Measurements from ENCODE around the gene P2RY14. TPM values are rescaled to one million over a fixed set of nuclear protein-coding genes. Genes with fewer than 3 reads are reported as not detected.
"Not testable (repeated sequence)": the region's sequence is repeated elsewhere in the genome, so short reads cannot be mapped to it uniquely, and the experiment has no call there.

P2RY14 gene
- total RNA-seq, 2 donors from 2014 or later = 2.0 to 2.1 TPM

DNA sequence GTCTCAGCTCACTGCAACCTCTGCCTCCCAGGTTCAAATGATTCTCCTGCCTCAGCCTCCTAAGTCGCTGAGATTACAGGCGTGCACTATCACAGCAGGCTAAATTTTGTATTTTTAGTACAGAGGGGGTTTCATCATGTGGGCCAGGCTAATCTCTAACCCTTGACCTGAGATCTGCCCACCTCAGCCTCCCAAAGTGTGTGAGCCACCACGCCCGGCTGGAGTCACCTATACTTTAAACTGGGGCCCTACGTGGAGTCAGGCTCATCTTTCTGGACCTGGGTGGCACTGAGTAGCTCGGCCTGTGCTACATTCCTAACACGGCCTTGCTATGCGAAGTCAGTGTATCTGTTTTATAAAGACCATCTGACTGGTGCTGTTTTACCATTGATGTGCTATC, 81.1 kb downstream of the P2RY14 start:
- Mint-ChIP-seq H3K27me3 (no peaks in the 10 kb centered on the region), H3K9me3 (no peaks in the 10 kb centered on the region), H3K4me3 (no peak overlapping the region), H3K4me1 (ENCODE audit: low read depth in 2 of 2) (peaks cover 29 to 47% of the 10 kb centered on the region in 2 donors), H3K36me3 (peaks cover 32% of the 10 kb centered on the region), H3K27ac (no peak overlapping the region)
- no peak for ATAC-seq
- no peak for DNase-seq (ENCODE audit: low spot score)

DNA sequence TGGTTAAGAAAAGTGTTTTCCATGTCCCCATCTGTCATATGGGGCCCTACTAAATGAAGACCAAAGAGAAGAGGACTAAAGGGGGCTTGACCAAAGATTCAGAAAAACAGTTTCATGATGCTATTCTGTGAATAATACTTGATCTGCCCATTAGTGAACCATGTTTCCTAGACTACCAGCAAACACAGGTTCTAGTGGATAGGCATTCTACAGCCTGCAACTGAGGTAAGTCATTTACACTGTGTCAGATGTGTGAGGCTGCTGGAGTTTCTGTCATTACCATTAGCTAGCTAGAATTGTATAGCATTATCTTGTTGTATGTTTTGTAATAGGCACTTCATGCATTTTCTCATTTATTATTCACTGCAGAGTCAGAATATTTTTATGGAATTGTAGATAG, 81.9 kb downstream of the P2RY14 start:
- no peak overlapping the region for H3K4me3 Mint-ChIP-seq

DNA sequence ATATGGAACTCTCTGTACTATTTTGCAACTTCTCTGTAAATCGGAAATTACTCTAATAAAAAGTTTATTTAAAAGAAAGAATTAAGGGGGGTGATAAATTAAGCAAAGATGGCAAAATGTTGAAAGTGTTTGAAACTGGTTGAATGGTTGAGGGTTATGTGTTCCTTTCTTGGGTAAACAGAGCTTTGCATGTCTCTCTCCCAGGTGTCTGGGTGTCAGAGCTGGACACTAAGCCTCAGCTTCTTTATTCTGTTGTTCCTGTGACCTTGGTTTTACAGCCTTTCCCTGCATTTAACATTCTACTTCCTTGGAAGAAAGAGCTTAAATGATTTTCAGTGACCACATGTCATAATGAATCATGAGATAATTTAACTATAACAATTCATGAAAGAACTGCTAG, 82.5 kb downstream of the P2RY14 start:
- H3K27me3 Mint-ChIP-seq = no peaks in the 10 kb centered on the region
- no peak overlapping the region for H3K4me3 Mint-ChIP-seq
- DNase-seq (ENCODE audit: low spot score) (no peak), ATAC-seq (no peak)
- no peaks in the 10 kb centered on the region for H3K9me3 Mint-ChIP-seq
- peaks cover 23% of the 10 kb centered on the region for H3K36me3 Mint-ChIP-seq
- peak overlapping the region in 1 of 2 donors; percentile 50 for H3K27ac Mint-ChIP-seq
- H3K4me1 Mint-ChIP-seq (ENCODE audit: low read depth in 2 of 2) = peaks cover 21 to 45% of the 10 kb centered on the region in 2 donors

More for the DNA sequence above, 81.9 kb downstream of the P2RY14 start:
- peak overlapping the region in 1 of 2 donors; percentile 50 for H3K27ac Mint-ChIP-seq
- peak; percentile 39 to 40 for ATAC-seq
- no peaks in the 10 kb centered on the region for H3K9me3 Mint-ChIP-seq
- peaks cover 29% of the 10 kb centered on the region for H3K36me3 Mint-ChIP-seq
- no peak for DNase-seq (ENCODE audit: low spot score)
- H3K4me1 Mint-ChIP-seq (ENCODE audit: low read depth in 2 of 2) = peaks cover 27 to 45% of the 10 kb centered on the region in 2 donors
- H3K27me3 Mint-ChIP-seq = no peaks in the 10 kb centered on the region

DNA sequence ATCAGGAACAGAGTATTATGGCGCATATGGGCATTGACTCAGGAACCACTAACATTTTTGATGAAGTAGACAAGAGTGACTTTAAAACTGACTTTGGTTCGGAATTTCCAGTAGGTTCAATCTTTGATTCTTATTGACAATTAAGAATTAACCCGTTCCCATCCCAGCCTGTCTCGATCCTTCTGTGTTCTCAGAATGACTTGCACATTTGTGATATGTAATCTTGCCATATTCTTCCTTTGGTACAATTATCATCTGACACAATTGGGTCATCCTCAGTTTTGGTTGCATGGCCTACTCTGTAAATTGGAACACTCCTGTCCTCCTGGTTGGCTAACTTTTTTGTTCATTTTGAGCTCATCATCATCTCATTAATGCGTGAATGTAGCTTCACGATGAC, 85.8 kb downstream of the P2RY14 start:
- Mint-ChIP-seq H3K36me3 (peaks cover 6% of the 10 kb centered on the region), H3K4me3 (peak overlapping the region; percentile 24), H3K27ac (peak overlapping the region in 1 of 2 donors; percentile 17), H3K4me1 (ENCODE audit: low read depth in 2 of 2) (peaks cover 2 to 33% of the 10 kb centered on the region in 2 donors), H3K9me3 (no peaks in the 10 kb centered on the region), H3K27me3 (no peaks in the 10 kb centered on the region)
- ATAC-seq = no peak
- DNase-seq (ENCODE audit: low spot score) = no peak

DNA sequence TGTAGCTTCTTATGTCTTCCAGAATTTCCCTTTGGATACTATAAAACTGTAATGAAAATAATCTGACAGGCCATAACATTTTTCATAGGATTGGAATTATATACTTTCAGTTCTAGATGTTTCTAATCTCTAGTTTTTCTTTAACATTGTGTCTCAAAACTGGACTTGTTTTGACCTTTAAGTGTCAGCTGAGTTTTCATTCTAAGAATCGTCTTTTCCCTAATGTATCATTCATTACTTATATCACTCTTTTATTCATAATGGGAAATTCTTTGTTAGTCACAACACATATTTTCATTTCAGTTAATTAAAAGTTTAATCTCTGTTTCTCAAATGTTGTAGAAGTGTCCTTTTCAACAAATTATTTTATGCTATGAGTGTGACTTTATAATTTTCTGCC, 87.2 kb downstream of the P2RY14 start:
- no peaks in the 10 kb centered on the region for H3K27me3 Mint-ChIP-seq
- peak overlapping the region; percentile 63 to 89 for H3K27ac Mint-ChIP-seq
- H3K9me3 Mint-ChIP-seq = no peaks in the 10 kb centered on the region
- peaks cover 0 to 43% of the 10 kb centered on the region in 2 donors for H3K4me1 Mint-ChIP-seq (ENCODE audit: low read depth in 2 of 2)
- DNase-seq (ENCODE audit: low spot score) (no peak), ATAC-seq (no peak)
- H3K36me3 Mint-ChIP-seq = peaks cover 6% of the 10 kb centered on the region
- peak overlapping the region; percentile 70 for H3K4me3 Mint-ChIP-seq

DNA sequence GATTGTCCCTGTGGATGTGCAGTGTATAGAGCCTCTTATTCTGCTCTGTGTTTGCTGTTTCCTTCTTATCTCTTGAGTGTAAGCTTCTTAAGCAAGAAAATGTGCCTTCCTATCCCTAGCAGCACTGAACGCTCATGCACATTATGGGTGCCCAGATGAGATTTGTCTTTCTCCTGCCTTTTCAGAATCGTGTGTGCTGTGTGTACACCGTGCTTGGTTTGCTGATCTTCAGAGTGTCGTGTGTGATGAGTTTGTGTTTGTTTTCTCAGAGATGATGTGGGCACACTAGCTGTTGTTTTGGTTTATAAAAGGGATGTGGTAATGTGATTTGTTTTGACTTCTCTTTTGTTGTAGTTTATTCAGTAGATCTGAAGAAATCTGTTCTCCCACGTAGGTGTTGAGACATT, 95.1 kb downstream of the P2RY14 start:
- H3K4me3 Mint-ChIP-seq = peak overlapping the region; percentile 68

DNA sequence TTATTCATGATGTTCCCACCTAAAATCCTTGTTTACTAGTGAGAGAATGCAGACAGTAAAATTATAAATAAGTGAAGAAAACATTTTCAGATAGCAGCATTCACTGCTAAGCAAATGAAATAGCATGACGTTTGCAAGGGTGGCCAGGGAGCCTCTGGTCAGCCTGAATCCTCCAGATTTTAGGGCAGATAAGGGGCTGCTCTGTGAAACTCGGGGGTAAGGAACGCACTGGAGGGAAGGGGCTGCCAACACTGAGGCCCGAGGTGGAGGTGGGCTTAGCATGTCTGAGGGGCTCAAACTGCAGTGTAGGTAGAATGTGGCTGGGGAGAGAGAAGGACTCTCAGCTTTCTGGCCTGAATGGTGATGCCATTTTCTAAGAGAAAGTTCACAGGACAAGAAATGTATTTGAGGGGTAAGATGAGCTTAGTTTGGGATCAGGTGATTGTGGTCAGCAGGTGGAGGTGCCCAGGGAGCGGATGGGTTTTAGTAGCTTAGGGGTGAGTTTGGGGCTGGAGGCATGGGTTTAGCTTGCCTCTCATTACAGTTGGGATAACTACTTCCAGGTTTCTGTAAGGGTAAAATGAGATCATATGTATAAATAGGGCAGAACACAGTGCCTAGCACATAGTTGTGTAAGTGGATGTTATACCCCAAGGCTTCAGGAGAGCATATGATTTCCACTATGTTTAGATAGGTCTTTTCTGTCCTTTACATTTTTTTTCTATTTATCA, 95.8 kb downstream of the P2RY14 start:
- Mint-ChIP-seq H3K4me3 (no peak overlapping the region), H3K27ac (peak overlapping the region in 1 of 2 donors; percentile 34), H3K4me1 (ENCODE audit: low read depth in 2 of 2) (peaks cover 5 to 23% of the 10 kb centered on the region in 2 donors), H3K36me3 (no peaks in the 10 kb centered on the region), H3K27me3 (no peaks in the 10 kb centered on the region), H3K9me3 (no peaks in the 10 kb centered on the region)
- no peak for DNase-seq (ENCODE audit: low spot score)
- ATAC-seq = no peak

More for the DNA sequence above, 95.1 kb downstream of the P2RY14 start:
- Mint-ChIP-seq H3K27ac (peak overlapping the region; percentile 30 to 34), H3K4me1 (ENCODE audit: low read depth in 2 of 2) (peaks cover 5 to 23% of the 10 kb centered on the region in 2 donors), H3K36me3 (no peaks in the 10 kb centered on the region), H3K9me3 (no peaks in the 10 kb centered on the region), H3K27me3 (no peaks in the 10 kb centered on the region)
- DNase-seq (ENCODE audit: low spot score) (no peak), ATAC-seq (peak in 1 of 2 donors; percentile 36)

DNA sequence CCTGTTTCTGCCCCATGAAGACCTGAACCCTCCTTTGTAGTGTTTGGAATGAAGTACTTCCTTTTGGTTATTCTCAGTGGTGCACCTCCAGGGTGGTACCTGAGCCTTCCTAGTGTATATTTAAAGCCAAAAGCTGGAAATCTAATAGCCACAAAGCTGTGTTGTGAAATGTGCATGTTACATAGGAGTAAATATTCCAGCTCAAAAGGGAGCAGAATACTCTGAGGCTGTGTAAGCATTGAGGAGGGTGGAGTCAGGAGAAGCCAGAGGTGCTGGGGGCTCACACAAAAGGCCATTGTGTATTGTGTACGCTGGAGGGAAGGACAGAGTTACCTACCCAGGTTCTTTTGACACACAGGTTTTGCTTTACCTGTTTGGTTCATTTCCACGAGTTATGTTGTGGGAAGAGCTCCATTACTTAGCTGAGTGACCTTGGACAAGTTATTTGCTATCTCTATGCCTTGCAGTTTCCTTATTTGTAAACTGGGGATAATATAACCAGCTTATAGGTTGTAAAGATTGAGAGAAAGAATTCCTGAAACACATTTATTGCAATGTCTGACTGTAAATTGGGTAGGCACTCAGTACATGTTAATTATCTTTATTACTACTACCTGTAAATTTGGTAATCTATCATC, 100.0 kb downstream of the P2RY14 start:
- Mint-ChIP-seq H3K27ac (no peak overlapping the region), H3K4me1 (ENCODE audit: low read depth in 2 of 2) (peaks cover 3 to 10% of the 10 kb centered on the region in 2 donors), H3K9me3 (no peaks in the 10 kb centered on the region), H3K36me3 (no peaks in the 10 kb centered on the region), H3K27me3 (no peaks in the 10 kb centered on the region), H3K4me3 (no peak overlapping the region)
- ATAC-seq (no peak), DNase-seq (ENCODE audit: low spot score) (no peak)

DNA sequence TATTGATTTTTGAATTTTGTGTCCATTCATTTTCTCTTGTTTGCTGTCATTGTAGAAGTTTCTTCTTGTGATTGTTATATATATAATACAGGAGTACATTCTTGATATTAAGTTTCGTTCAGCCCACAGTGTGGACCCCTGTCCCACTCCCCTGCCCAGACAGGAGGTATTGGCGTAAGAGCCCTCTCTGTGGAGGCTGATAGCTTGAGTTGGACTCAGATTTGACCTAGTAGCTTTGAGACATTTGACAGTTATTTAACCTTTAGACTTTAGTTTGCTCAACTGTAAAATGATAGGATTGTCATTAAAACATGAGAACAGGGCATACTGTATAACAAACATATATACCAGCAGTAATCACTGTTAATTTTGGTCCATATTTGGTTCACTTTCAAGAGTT, 102.4 kb downstream of the P2RY14 start:
- ATAC-seq (no peak), DNase-seq (ENCODE audit: low spot score) (no peak)
- H3K27ac Mint-ChIP-seq = no peak overlapping the region
- H3K36me3 Mint-ChIP-seq = no peaks in the 10 kb centered on the region
- no peak overlapping the region for H3K4me3 Mint-ChIP-seq
- no peaks in the 10 kb centered on the region for H3K9me3 Mint-ChIP-seq
- H3K27me3 Mint-ChIP-seq = no peaks in the 10 kb centered on the region
- H3K4me1 Mint-ChIP-seq (ENCODE audit: low read depth in 2 of 2) = peaks cover 11 to 17% of the 10 kb centered on the region in 2 donors

DNA sequence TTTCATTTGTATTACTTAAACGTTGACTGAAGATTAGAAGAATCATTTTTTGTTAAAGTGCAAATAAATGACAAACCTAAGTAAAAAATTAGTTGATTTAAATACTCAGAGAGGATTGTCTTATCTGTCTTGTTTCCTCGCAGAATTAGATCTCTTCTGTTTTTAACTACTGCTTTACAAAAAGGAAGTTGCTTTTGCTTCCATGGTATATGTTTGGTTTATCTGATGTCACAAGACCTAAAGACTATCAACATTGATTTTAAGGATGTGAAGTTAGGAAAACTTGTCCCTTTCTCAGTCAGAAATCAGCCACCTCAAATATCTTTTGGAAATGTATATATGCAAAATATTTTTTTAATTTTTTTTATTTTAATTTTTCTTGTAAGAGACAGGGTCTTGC, 104.0 kb downstream of the P2RY14 start:
- no peak for DNase-seq (ENCODE audit: low spot score)
- H3K27ac Mint-ChIP-seq = no peak overlapping the region
- H3K4me3 Mint-ChIP-seq = no peak overlapping the region
- ATAC-seq = no peak
- no peaks in the 10 kb centered on the region for H3K27me3 Mint-ChIP-seq
- no peaks in the 10 kb centered on the region for H3K36me3 Mint-ChIP-seq
- H3K4me1 Mint-ChIP-seq (ENCODE audit: low read depth in 2 of 2) = peaks cover 23 to 30% of the 10 kb centered on the region in 2 donors
- no peaks in the 10 kb centered on the region for H3K9me3 Mint-ChIP-seq

DNA sequence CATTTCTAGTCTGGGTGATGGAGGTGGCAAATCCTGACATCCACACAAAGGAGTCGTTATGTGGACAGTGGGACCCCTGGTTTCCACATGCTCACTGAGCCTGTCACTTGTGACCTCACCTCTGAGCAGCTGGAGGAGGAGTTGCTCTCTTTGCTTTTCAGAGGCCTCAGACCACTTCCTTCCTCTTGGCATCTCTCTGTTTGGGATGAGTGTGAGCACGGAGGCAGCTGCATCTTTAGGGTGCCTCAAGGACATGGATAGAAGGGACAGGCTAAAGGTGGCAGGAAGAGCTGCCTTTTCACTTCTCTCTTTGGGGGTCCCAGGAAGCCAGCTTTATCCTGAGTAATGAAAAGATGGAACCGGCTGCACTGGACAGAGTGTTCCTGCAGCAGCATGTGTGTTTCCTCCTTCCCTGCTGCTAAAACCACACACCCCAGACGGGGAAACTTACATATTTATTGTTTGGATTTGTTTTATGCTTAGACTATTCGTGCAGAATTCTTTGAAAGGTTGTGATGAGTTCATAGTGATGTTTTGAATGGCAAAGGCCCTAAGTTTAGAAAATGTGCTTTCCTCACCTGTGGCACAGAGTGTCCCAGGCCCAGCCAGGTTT, 107.1 kb downstream of the P2RY14 start:
- H3K27ac Mint-ChIP-seq = peak overlapping the region; percentile 88 to 91
- ATAC-seq (peak; percentile 78 to 92), DNase-seq (ENCODE audit: low spot score) (no peak)
- H3K4me1 Mint-ChIP-seq (ENCODE audit: low read depth in 2 of 2) = peaks cover 26 to 37% of the 10 kb centered on the region in 2 donors
- H3K9me3 Mint-ChIP-seq = no peaks in the 10 kb centered on the region
- H3K36me3 Mint-ChIP-seq = no peaks in the 10 kb centered on the region
- H3K27me3 Mint-ChIP-seq = no peaks in the 10 kb centered on the region
- peak overlapping the region; percentile 73 for H3K4me3 Mint-ChIP-seq

DNA sequence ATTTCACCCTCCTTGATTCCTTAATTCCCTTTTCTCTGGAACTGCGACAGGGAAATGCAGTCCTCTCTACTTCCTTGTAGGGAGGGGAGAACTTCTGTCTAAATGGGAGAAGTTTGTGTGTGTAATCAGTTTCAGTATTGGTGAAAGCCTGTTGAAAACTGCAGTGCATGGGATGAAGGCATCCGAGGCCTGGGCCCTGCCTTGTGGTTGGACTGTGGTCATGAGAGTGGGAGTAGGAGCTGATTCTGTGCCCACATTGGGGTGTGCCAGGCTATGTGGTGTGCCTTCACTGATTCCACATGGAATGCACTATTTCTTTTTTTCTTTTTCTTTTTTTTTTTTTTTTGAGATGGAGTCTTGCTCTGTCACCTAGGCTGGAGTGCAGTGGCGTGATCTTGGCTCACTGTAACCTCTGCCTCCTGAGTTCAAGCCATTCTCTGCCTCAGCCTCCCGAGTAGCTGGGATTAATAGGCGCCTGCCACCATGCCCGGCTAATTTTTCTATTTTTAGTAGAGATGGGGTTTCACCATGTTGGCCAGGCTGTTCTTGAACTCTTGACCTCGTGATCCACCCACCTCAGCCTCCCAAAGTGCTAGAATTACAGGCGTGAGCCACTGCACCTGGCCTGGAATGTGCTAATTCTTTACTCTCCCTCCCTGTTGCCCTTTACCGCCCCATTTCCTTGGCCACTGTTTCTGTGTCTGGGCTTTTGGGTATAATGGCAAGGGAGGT, 108.2 kb downstream of the P2RY14 start:
- ATAC-seq = peak; percentile 53 to 61
- DNase-seq (ENCODE audit: low spot score); H3K27me3 Mint-ChIP-seq; H3K36me3 Mint-ChIP-seq; H3K9me3 Mint-ChIP-seq: not testable (repeated sequence)
- peak overlapping the region; percentile 88 to 91 for H3K27ac Mint-ChIP-seq
- peaks cover 26 to 37% of the 10 kb centered on the region in 2 donors for H3K4me1 Mint-ChIP-seq (ENCODE audit: low read depth in 2 of 2)
- H3K4me3 Mint-ChIP-seq = peak overlapping the region; percentile 73

DNA sequence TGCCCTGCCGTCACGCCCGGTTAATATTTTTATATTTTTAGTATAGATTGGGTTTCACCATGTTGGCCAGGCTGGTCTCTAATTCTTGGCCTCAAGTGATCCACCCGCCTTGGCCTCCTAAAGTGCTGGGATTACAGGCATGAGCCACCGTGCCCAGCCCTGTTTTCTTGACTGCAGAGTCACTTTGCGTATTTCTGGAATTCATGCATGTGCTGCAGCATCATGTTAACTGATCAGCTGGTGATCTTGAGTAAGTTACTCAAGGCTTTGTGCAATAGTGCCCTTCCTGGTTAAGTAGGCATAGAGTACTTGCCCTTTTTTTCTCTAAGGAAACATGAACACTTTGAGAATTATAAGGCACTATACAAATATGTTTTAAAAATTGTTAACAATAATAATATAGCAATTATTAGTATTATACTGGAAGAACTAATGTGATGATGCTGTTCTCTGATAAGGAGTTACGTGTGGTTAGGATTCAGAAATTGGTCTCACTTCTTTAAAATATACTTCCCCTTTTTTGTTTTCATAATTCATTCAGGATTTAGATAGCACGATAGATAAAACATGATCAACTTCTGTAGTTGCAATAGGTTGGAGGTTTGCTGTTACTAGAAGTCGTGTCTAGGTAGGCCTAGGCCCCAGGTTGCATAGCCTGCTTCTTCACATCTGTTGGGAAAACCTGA, 108.9 kb downstream of the P2RY14 start:
- DNase-seq (ENCODE audit: low spot score) (no peak), ATAC-seq (no peak)
- H3K27me3 Mint-ChIP-seq = no peaks in the 10 kb centered on the region
- H3K27ac Mint-ChIP-seq = peak overlapping the region; percentile 88 to 91
- no peaks in the 10 kb centered on the region for H3K9me3 Mint-ChIP-seq
- no peaks in the 10 kb centered on the region for H3K36me3 Mint-ChIP-seq
- peaks cover 26 to 37% of the 10 kb centered on the region in 2 donors for H3K4me1 Mint-ChIP-seq (ENCODE audit: low read depth in 2 of 2)
- H3K4me3 Mint-ChIP-seq = peak overlapping the region; percentile 73

Data from natural killer cell treated with Interleukin-12 subunit alpha and Interleukin-12 subunit beta and Interleukin-15 and Interleukin-18, amount 100 ng/mL, for 72 hours (primary cell).